HCT116 (cell line): Measurements from ENCODE around the gene TRPV5. TPM values are rescaled to one million over a fixed set of nuclear protein-coding genes. Genes with fewer than 3 reads are reported as not detected.

Source experiments
- ATAC-seq: fragments of 200-7000 bp; cut with Tn5 transposase; 2 replicates; pipeline ENCODE4 v1.9.1; 2020; ENCODE audit warnings: mild to moderate bottlenecking, moderate library complexity
- BruUV-seq: library from RNA; stranded (reverse); fragments of 400-500 nt; replicated peaks from 2 replicates; lab custom pipeline; 2021; lab: Mats Ljungman, UMichigan
- CTCF ChIA-PET: fragments of 300-600 bp; sonication (Branson Sonifier 250); formaldehyde crosslinking; loops from one replicate; lab custom pipeline; 2021; ENCODE audit warnings: antibody characterized with exemption; lab: Charles Lee
- POLR2A ChIA-PET: fragments of 300-600, 350-600 bp; sonication (Branson Sonifier 250); formaldehyde crosslinking; loops from one replicate; lab custom pipeline; 2021; ENCODE audit warnings: antibody characterized with exemption; lab: Charles Lee
- RAD21 ChIA-PET, 2 experiments: fragments of 300-600 bp; sonication (Branson Sonifier 250); formaldehyde crosslinking; loops; one replicate each; lab custom pipeline; 2023; ENCODE audit warnings: low total read pairs in 2 of 2; ENCODE audit not compliant: uncharacterized antibody in 2 of 2, unreplicated experiment in 2 of 2, low non-redundant PET in 1 of 2; lab: Charles Lee
- DNase-seq: peaks from one replicate; pipeline ENCODE4 v3.0.0-alpha.2; 2010; ENCODE audit warnings: low read depth, low spot score
- H2AFZ ChIP-seq: fragments of 200-600 bp; shearing (Covaris generic), sonication (generic); 2 replicates; pipeline ENCODE4 v1.6.1; 2017; ENCODE audit warnings: low read depth, mixed run types, mixed read lengths, antibody characterized with exemption, low read length; ENCODE audit not compliant: poor library complexity, severe bottlenecking
- H3K27ac ChIP-seq: 2 replicates; pipeline ENCODE4 v1.5.1; 2012; ENCODE audit warnings: low read depth, low read length
- H3K27me3 ChIP-seq: fragments of 200-600 bp; sonication (generic); 2 replicates; pipeline ENCODE4 v1.6.1; 2016; ENCODE audit warnings: mixed run types, low read length, mixed read lengths; ENCODE audit not compliant: insufficient read depth
- H3K36me3 ChIP-seq, 2 experiments: fragments of 200-500 bp in 1 of 2; fragments of 200-600 bp in 1 of 2; sonication (Bioruptor generic) in 1 of 2; sonication (generic) in 1 of 2; 2 replicates each; pipeline versions ENCODE4 v1.5.1 to v1.6.1; 2014 to 2016; ENCODE audit warnings: low read length in 2 of 2, inconsistent platforms in 1 of 2, mixed read lengths in 1 of 2, mixed run types in 1 of 2; ENCODE audit not compliant: insufficient read depth in 2 of 2, control insufficient read depth in 1 of 2
- H3K4me1 ChIP-seq, 2 experiments: fragments of 200-600 bp in 1 of 2; sonication (generic) in 1 of 2; 2 replicates each; pipeline versions ENCODE4 v1.5.1 to v1.6.1; 2012 to 2017; ENCODE audit warnings: low read length in 2 of 2, inconsistent platforms in 1 of 2, mild to moderate bottlenecking in 1 of 2, mixed read lengths in 1 of 2, mixed run types in 1 of 2, moderate library complexity in 1 of 2; ENCODE audit not compliant: insufficient read depth in 2 of 2, control insufficient read depth in 1 of 2
- H3K4me2 ChIP-seq: fragments of 200-600 bp; sonication (generic); 2 replicates; pipeline ENCODE4 v1.6.1; 2017; ENCODE audit warnings: mixed run types, low read length, mixed read lengths
- H3K4me3 ChIP-seq, 2 experiments: fragments of 200-600 bp in 1 of 2; sonication (generic) in 1 of 2; replicated peaks in 1 of 2; 2 replicates each; pipeline ENCODE4 v1.5.1; 2011 to 2016; ENCODE audit warnings: low read length in 2 of 2, control low read depth in 1 of 2, low read depth in 1 of 2, mild to moderate bottlenecking in 1 of 2, mixed read lengths in 1 of 2, mixed run types in 1 of 2
- H3K79me2 ChIP-seq: fragments of 200-600 bp; sonication (generic); 2 replicates; pipeline ENCODE4 v1.6.1; 2017; ENCODE audit warnings: mild to moderate bottlenecking, mixed run types, low read length, moderate library complexity, mixed read lengths; ENCODE audit not compliant: insufficient read depth
- H3K9ac ChIP-seq: fragments of 200-600 bp; sonication (generic); 2 replicates; pipeline ENCODE4 v1.6.1; 2016; ENCODE audit warnings: low read length, mixed read lengths
- H3K9me2 ChIP-seq: fragments of 200-600 bp; sonication (generic), shearing (Covaris generic); 2 replicates; pipeline ENCODE4 v1.6.1; 2017; ENCODE audit warnings: mixed run types, mild to moderate bottlenecking, moderate library complexity; ENCODE audit not compliant: insufficient read depth
- H3K9me3 ChIP-seq, 2 experiments: fragments of 200-500 bp in 1 of 2; fragments of 200-600 bp in 1 of 2; sonication (Bioruptor generic) in 1 of 2; sonication (generic) in 1 of 2; 2 replicates each; pipeline ENCODE4 v1.6.1; 2014 to 2017; ENCODE audit warnings: low read length in 2 of 2, mixed read lengths in 2 of 2, inconsistent platforms in 1 of 2, low read depth in 1 of 2, mild to moderate bottlenecking in 1 of 2, mixed run types in 1 of 2, moderate library complexity in 1 of 2; ENCODE audit not compliant: control insufficient read depth in 1 of 2, insufficient read depth in 1 of 2
- H4K20me1 ChIP-seq: fragments of 200-600 bp; sonication (generic), shearing (Covaris generic); 2 replicates; pipeline ENCODE4 v1.6.1; 2017; ENCODE audit warnings: mixed run types, mild to moderate bottlenecking, moderate library complexity; ENCODE audit not compliant: insufficient read depth
- CEBPB ChIP-seq: IDR thresholded peaks from 2 replicates; pipeline ENCODE4 v1.6.1; 2012; ENCODE audit warnings: low read depth
- EGR1 ChIP-seq: IDR thresholded peaks from 2 replicates; pipeline ENCODE4 v1.6.1; 2012; ENCODE audit warnings: low read depth
- ELF1 ChIP-seq: IDR thresholded peaks from 2 replicates; pipeline ENCODE4 v1.6.1; 2012; ENCODE audit warnings: low read depth, borderline replicate concordance
- EZH2 ChIP-seq: fragments of 200-600 bp; sonication (generic); IDR thresholded peaks from 2 replicates; pipeline ENCODE4 v1.6.1; 2017; ENCODE audit warnings: antibody characterized with exemption, mixed run types
- EZH2phosphoT487 ChIP-seq: fragments of 200-600 bp; IDR thresholded peaks from 2 replicates; pipeline ENCODE4 v1.6.1; 2018; ENCODE audit warnings: antibody characterized with exemption, borderline replicate concordance
- FOSL1 ChIP-seq: IDR thresholded peaks from 2 replicates; pipeline ENCODE4 v1.6.1; 2012; ENCODE audit warnings: low read depth
- JUND ChIP-seq: IDR thresholded peaks from 2 replicates; pipeline ENCODE4 v1.6.1; 2012
- RAD21 ChIP-seq: IDR thresholded peaks from 2 replicates; pipeline ENCODE4 v1.6.1; 2012; ENCODE audit warnings: low read depth, mild to moderate bottlenecking
- SIN3A ChIP-seq: IDR thresholded peaks from 2 replicates; pipeline ENCODE4 v1.6.1; 2012; ENCODE audit warnings: low read depth
- SP1 ChIP-seq: IDR thresholded peaks from 2 replicates; pipeline ENCODE4 v1.6.1; 2012; ENCODE audit warnings: low read depth
- SRF ChIP-seq: IDR thresholded peaks from 2 replicates; pipeline ENCODE4 v1.6.1; 2012; ENCODE audit warnings: low read depth
- TCF7L2 ChIP-seq: IDR thresholded peaks from 2 replicates; pipeline ENCODE4 v1.7.0; 2011; ENCODE audit warnings: borderline replicate concordance, inconsistent platforms; ENCODE audit not compliant: insufficient read depth, insufficient read length; ENCODE audit errors: extremely low read depth
- ZFX ChIP-seq: fragments of 450-650 bp; IDR thresholded peaks from 2 replicates; pipeline ENCODE4 v1.6.1; 2017
- ZNF274 ChIP-seq: fragments of 200-500 bp; sonication (Bioruptor generic); IDR thresholded peaks from 2 replicates; pipeline ENCODE4 v1.6.1; 2014; ENCODE audit warnings: mild to moderate bottlenecking, low read depth, low read length, inconsistent platforms
- intact Hi-C: fragments of 100-400 bp; cut with micrococcal nuclease; formaldehyde crosslinking; loops from 2 replicates; pipeline ENCODE4 v1.10.0; 2022
- total RNA-seq: library from RNA; stranded (reverse); gene quantifications from one replicate; pipeline ENCODE4 v1.2.1, GENCODE V29; 2021; ENCODE audit not compliant: unreplicated experiment
- TF ChIP-seq, protein P1 (sequence below): IDR thresholded peaks from 2 replicates; pipeline ENCODE4 v1.6.1; 2012
- TF ChIP-seq, protein P2 (sequence below): IDR thresholded peaks from 2 replicates; pipeline ENCODE4 v1.6.1; 2011; ENCODE audit warnings: mild to moderate bottlenecking, low read length, moderate library complexity; ENCODE audit not compliant: insufficient replicate concordance; ENCODE audit errors: extremely low read depth

The TRPV5 gene
- total RNA-seq, 1 experiment from 2014 or later = not detected

DNA sequence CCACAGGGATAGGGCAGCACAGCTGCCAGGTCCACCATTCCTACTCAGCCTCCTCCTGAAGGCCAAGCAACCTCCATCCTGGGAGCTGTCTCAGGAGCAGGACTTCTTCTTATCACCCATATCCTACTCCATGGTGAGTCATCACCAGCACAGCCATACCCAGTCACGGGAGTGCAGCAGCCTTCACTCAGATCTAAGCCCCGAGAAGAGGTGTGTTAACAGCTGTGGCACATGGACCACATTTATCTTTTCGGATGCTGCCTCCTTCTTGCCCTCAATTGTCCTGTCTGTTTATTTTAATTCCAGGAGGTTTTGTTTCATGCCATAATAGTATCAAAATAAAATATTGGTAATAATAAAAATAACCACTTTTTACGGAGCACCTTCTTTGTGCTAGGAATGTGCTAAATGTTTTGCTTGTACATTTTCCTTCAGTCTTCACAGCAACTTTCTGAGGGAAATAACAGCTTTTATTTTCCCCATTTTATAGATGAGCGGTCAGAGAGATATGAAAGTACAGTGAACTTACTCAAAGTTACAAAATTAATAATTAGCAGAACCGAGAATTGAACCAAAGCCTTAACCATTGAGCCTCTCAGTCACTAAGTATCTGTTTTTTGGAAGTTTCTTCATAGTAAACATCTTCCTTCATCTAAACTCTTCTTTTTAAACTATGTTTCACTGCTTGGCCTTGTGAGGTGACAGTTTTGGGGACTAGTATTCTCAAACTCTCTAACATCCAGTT, 31.1 kb upstream of the TRPV5 start:
- no peak overlapping the region for H2AFZ ChIP-seq
- ChIA-PET POLR2A (no interaction called here), RAD21 (no interaction called here), CTCF (interaction anchor here (2.1 kb wide), 1 partner anchor 55 kb away, joined by 6 read pairs; no protein-coding TSS in a partner anchor)
- no peaks in the 10 kb centered on the region for H3K4me1 ChIP-seq
- intact Hi-C loops = no loop called here
- no peak overlapping the region for H3K4me3 ChIP-seq
- TF ChIP-seq FOSL1 (0 out of 2 replicates have a peak, but pooled peaks have one; percentile 5), SRF (no peak)
- H3K9me2 ChIP-seq = no peaks in the 10 kb centered on the region
- H4K20me1 ChIP-seq = no peaks in the 10 kb centered on the region
- H3K9me3 ChIP-seq = no peaks in the 10 kb centered on the region
- no peak overlapping the region for H3K4me2 ChIP-seq
- H3K27me3 ChIP-seq = 0 out of 2 replicates have a peak, but pooled peaks cover 4% of the 10 kb centered on the region
- no peaks in the 10 kb centered on the region for H3K79me2 ChIP-seq
- no TSS peak for BruUV-seq
- DNase-seq = no peak
- H3K9ac ChIP-seq = no peak overlapping the region
- no peak overlapping the region for H3K27ac ChIP-seq
- no peaks in the 10 kb centered on the region for H3K36me3 ChIP-seq
- peak; percentile 67 for ATAC-seq

DNA sequence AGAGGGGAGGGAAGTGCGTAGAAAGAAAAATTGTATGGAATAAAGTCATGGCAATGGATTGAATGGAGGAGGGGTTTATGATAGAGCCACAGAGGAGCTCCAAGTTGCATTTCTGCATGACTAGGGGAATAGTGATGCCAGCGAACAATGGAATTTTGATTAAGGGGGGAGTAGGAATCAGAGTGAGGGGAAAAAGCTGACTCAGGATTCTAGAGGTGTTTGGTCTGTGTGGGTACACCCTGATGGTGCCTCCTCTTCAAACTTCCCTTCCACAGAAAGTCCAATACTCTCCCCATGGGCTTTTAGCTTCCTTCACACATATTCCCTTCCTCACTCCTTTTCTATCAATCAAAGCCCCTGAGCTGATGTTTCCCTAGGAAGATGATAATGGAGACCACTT, 30.4 kb upstream of the TRPV5 start:
- DNase-seq = no peak
- H3K27ac ChIP-seq = no peak overlapping the region
- intact Hi-C loops = no loop called here
- H4K20me1 ChIP-seq = no peaks in the 10 kb centered on the region
- no peak overlapping the region for H2AFZ ChIP-seq
- ChIA-PET CTCF (interaction anchor here (2.1 kb wide), 1 partner anchor 54 kb away, joined by 6 read pairs; no protein-coding TSS in a partner anchor), RAD21 (no interaction called here), POLR2A (no interaction called here)
- no peak for ATAC-seq
- H3K4me2 ChIP-seq = no peak overlapping the region
- H3K9ac ChIP-seq = no peak overlapping the region
- H3K36me3 ChIP-seq = no peaks in the 10 kb centered on the region
- H3K27me3 ChIP-seq = 0 out of 2 replicates have a peak, but pooled peaks cover 4% of the 10 kb centered on the region
- no peak overlapping the region for H3K4me3 ChIP-seq
- no TSS peak for BruUV-seq
- H3K4me1 ChIP-seq = no peaks in the 10 kb centered on the region
- no peaks in the 10 kb centered on the region for H3K9me2 ChIP-seq
- no peaks in the 10 kb centered on the region for H3K79me2 ChIP-seq
- no peaks in the 10 kb centered on the region for H3K9me3 ChIP-seq
- no peak for TF ChIP-seq CEBPB
- TF ChIP-seq JUND = no peak
- TF ChIP-seq, protein P1, sequence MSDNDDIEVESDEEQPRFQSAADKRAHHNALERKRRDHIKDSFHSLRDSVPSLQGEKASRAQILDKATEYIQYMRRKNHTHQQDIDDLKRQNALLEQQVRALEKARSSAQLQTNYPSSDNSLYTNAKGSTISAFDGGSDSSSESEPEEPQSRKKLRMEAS = no peak
- TF ChIP-seq EZH2 = no peak
- TF ChIP-seq EGR1 = no peak
- TF ChIP-seq TCF7L2 = no peak
- no peak for TF ChIP-seq ZNF274
- no peak for TF ChIP-seq RAD21
- TF ChIP-seq, protein P2, sequence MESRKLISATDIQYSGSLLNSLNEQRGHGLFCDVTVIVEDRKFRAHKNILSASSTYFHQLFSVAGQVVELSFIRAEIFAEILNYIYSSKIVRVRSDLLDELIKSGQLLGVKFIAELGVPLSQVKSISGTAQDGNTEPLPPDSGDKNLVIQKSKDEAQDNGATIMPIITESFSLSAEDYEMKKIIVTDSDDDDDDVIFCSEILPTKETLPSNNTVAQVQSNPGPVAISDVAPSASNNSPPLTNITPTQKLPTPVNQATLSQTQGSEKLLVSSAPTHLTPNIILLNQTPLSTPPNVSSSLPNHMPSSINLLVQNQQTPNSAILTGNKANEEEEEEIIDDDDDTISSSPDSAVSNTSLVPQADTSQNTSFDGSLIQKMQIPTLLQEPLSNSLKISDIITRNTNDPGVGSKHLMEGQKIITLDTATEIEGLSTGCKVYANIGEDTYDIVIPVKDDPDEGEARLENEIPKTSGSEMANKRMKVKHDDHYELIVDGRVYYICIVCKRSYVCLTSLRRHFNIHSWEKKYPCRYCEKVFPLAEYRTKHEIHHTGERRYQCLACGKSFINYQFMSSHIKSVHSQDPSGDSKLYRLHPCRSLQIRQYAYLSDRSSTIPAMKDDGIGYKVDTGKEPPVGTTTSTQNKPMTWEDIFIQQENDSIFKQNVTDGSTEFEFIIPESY = no peak
- TF ChIP-seq SP1 = no peak
- TF ChIP-seq ZFX = no peak
- TF ChIP-seq EZH2phosphoT487 = no peak
- TF ChIP-seq ELF1 = no peak
- no peak for TF ChIP-seq SIN3A
